RWPE1 (cell line): ENCODE results near the gene CECR2.

ENCODE experiments used
- CTCF ChIA-PET: fragments of 350-600 bp; sonication (Branson Sonifier 250); formaldehyde crosslinking; extraction: SDS; loops from one replicate; lab custom pipeline; 2021; lab: Yijun Ruan, JAX
- POLR2A ChIA-PET: fragments of 400-600 bp; formaldehyde crosslinking; extraction: SDS; loops from one replicate; lab custom pipeline; 2020; ENCODE audit warnings: antibody characterized with exemption; ENCODE audit not compliant: low non-redundant PET; lab: Yijun Ruan, JAX
- DNase-seq: peaks from one replicate; pipeline ENCODE4 v3.0.0; 2012; ENCODE audit warnings: low spot score
- H3K27ac ChIP-seq: fragments of 450-650 bp; 2 replicates; pipeline ENCODE4 v1.5.1; 2017
- TF ChIP-seq, protein P1 (sequence below): fragments of 450-650 bp; conservative IDR thresholded peaks from 2 replicates; pipeline ENCODE4 v1.5.1; 2017; ENCODE audit warnings: low read depth, mild to moderate bottlenecking

Gene CECR2

DNA sequence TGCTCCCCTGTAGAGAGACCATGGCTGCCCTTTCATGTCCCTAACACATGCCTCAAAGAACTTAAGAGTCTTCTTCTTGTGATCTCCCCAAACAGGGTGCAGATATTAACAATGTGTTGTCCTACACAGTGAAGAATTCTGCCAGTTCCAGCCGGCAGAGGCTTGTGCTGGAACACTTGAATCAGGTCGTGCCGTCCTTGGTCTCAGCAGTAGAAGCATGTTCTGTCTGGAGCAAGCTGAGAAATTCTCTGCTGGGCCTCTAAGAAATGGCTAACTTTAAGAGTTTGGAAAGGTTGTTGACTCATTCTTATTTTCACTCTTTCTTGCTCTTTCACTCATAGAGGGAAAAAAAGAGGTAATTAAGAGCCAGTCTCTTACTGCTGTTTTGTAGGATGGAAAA is 123.0 kb downstream of the CECR2 start:
- ChIA-PET POLR2A (no interaction called here), CTCF (interaction anchor here (2.5 kb wide), 1 partner anchor 321 kb away, joined by 6 read pairs; no protein-coding TSS in a partner anchor)
- TF ChIP-seq, protein P1, sequence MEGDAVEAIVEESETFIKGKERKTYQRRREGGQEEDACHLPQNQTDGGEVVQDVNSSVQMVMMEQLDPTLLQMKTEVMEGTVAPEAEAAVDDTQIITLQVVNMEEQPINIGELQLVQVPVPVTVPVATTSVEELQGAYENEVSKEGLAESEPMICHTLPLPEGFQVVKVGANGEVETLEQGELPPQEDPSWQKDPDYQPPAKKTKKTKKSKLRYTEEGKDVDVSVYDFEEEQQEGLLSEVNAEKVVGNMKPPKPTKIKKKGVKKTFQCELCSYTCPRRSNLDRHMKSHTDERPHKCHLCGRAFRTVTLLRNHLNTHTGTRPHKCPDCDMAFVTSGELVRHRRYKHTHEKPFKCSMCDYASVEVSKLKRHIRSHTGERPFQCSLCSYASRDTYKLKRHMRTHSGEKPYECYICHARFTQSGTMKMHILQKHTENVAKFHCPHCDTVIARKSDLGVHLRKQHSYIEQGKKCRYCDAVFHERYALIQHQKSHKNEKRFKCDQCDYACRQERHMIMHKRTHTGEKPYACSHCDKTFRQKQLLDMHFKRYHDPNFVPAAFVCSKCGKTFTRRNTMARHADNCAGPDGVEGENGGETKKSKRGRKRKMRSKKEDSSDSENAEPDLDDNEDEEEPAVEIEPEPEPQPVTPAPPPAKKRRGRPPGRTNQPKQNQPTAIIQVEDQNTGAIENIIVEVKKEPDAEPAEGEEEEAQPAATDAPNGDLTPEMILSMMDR = no peak
- DNase-seq = no peak
- no peak overlapping the region for H3K27ac ChIP-seq

DNA sequence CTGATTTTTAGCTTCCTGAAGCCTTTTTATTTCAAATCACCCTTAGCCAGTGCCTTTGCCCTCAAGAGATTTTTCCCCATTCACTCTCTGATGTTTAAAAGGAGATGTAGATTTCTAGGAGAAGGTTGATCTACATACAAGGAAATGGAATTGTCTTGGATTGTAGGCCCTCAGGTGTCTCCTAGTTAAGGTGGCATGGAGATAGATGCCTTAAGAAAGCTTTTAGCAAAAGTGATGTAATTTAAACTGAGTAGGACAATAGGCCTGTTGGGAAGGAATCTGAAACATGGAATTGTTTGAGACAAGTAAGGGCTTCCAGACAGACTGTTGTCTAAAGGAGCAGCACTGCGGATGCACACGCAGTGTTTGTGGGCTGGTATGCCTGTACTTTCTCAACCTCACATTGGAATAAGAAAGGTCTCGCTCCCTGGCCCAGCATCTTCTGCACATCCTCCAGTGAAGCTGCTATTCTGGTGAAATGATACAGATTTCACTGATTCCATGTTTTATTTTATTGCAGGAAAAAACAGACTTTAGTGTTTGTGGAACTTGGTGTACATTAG is 124.2 kb downstream of the CECR2 start:
- no peak for DNase-seq
- POLR2A ChIA-PET = no interaction called here
- TF ChIP-seq, protein P1 = no peak
- CTCF ChIA-PET = interaction anchor here (2.5 kb wide), 1 partner anchor 322 kb away, joined by 6 read pairs; no protein-coding TSS in a partner anchor
- H3K27ac ChIP-seq = no peak overlapping the region

- POLR2A ChIA-PET = no interaction called here
- H3K27ac ChIP-seq = no peak overlapping the region
- TF ChIP-seq, protein P1 = no peak
- DNase-seq = no peak
- CTCF ChIA-PET = no interaction called here
These were observed 127.6 kb downstream of the CECR2 start for GRCh38 chr22:17496841-17497240.

- ChIA-PET CTCF (interaction anchor here (0.6 to 4.0 kb wide), 7 partner anchors 17 to 428 kb away, joined by 3 to 35 read pairs (median 5); no protein-coding TSS in a partner anchor), POLR2A (no interaction called here)
- DNase-seq = peak; percentile 46
- no peak overlapping the region for H3K27ac ChIP-seq
- TF ChIP-seq, protein P1 = peak; percentile 66
These were observed 132.5 kb downstream of the CECR2 start for GRCh38 chr22:17501679-17502285.

- no peak for DNase-seq
- ChIA-PET CTCF (interaction anchor here (0.6 kb wide), 1 partner anchor 428 kb away, joined by 4 read pairs; no protein-coding TSS in a partner anchor), POLR2A (no interaction called here)
- TF ChIP-seq, protein P1 = no peak
- no peak overlapping the region for H3K27ac ChIP-seq
These were observed 138.8 kb downstream of the CECR2 start for GRCh38 chr22:17508110-17508509.

GRCh38 chr22:17512960-17513359 is 143.7 kb downstream of the CECR2 start:
- ChIA-PET POLR2A (no interaction called here), CTCF (interaction anchor here (1.8 kb wide), 1 partner anchor 341 kb away, joined by 10 read pairs; no protein-coding TSS in a partner anchor)
- TF ChIP-seq, protein P1 = no peak
- no peak overlapping the region for H3K27ac ChIP-seq
- no peak for DNase-seq
